GM10847 (cell line): ENCODE results near the gene TENT4B.

ENCODE experiments used
- POLR2A ChIP-seq: IDR thresholded peaks from 2 replicates; pipeline ENCODE4 v1.6.1; 2011; ENCODE audit not compliant: insufficient read length; ENCODE audit errors: extremely low read depth

TENT4B gene

DNA sequence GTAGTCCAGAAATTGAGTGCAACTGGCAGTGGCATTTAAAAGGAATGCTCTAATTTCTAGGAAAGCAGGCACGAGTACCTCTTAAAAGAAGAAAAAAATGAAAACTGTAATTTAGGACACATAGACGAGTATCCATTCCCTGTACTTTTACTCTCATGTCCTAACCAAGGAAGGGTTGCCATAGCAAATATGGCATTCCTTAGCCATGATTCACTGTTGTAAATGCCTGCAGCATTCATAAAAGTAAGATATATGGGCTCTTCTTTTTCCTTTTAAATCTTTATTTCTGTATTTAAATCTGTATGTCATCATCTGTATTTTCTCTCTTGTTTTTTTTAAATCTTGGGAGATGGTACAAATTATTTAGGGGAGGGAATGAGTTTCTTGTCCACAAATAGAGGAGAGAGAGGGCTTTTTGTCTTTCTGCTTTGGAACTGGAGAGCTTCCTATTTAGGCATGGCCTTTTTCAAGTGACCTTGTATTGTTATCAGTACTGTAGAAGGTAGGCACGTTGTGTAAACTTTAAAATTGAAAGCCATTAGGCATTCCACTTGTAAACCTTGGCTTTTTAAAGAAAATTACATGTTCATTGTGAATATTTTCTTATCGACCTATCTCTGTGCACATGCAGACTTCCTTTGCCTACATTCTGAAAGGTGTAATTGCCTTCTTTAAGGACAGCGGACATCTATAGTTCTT, 50.0 kb downstream of the TENT4B start:
- no peak for TF ChIP-seq POLR2A

DNA sequence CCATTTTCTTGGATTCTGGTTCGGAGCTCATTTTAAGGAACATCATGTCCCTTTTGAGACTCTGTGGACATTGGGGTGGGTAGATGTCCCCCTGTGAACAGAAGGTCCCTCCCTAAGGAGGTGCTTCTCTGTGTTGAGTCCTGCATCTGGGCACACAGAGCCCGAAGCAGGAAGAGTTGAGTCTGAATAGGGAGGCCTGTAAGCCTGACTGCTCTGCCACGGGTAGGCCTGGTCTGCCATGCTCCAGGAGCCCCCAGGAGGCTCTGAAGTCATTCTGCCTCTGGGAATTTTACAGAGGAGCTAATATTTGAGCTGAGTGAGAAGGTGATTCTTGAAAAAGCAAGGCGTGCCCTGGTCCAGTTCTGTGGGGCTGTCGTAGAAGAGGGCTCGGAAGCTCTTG, 50.6 kb downstream of the TENT4B start:
- TF ChIP-seq POLR2A = no peak

DNA sequence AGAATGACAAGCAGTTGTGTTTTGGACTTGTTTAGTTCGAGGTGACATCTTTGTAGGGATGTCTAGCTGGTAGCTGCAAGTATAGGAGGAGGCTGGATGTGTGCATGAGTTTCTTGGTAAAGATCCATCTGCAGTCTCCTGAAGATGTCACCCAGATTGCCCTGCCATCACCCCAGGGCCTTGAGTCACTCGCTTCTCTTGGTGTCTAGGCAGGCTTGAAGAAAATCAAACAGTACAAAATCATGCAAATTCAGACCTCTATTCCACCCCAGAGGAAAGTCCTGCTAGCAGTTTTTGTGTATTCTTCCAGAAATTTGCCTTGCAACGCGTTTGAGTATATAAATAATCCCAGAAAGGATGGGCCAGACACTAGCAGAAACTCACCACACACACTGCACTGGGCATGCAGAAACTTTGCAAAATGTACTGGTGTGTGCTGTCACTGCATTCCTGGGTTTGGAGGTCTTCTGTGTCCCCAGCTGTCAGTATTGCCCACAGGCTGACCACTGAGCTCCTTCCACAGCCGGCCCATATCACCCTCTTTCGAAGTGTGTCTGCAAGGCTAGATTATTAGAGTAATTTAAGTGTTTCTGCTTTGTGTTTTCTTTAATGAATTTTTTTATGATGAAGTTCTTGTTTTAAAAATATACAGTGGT, 51.5 kb downstream of the TENT4B start:
- no peak for TF ChIP-seq POLR2A

DNA sequence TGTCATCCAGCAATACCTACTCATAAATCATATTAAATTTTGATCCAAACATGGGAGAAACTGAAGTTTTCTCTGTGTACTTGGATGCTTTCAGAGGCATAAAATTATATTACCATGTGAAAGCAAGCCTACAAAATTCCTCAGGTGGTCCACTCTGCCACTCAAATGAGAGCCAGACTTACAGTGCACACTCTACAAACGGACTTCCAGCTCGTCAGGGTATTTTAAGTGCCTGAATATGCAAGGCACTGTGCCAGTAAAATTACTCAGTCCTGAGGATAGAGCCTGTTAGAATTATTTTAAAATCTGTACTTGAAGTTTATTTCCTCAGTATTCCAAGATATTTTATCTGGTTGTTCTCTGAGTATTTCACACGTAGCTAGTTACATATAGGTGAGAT, 54.5 kb downstream of the TENT4B start:
- TF ChIP-seq POLR2A = no peak

DNA sequence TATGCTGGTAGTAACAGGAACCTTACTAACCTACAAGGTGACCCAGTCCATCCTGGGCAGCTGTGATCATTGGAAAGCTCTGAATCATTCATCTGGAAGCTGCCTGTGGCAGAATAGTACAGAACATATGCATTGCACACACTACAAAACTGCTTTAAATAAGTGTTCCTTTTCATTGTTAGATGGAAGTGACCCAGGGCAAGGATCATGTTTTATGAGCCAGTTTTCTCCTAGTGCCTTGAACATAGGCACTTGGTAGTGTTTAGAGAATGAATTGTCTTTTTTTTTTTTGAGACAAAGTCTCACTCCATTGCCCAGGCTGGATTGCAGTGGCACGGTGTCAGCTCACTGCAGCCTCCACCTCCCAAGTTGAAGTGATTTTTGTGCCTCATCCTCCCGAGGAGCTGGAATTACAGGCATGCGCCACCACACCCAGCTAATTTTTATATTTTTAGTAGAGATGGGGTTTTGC, 55.4 kb downstream of the TENT4B start:
- TF ChIP-seq POLR2A = no peak

DNA sequence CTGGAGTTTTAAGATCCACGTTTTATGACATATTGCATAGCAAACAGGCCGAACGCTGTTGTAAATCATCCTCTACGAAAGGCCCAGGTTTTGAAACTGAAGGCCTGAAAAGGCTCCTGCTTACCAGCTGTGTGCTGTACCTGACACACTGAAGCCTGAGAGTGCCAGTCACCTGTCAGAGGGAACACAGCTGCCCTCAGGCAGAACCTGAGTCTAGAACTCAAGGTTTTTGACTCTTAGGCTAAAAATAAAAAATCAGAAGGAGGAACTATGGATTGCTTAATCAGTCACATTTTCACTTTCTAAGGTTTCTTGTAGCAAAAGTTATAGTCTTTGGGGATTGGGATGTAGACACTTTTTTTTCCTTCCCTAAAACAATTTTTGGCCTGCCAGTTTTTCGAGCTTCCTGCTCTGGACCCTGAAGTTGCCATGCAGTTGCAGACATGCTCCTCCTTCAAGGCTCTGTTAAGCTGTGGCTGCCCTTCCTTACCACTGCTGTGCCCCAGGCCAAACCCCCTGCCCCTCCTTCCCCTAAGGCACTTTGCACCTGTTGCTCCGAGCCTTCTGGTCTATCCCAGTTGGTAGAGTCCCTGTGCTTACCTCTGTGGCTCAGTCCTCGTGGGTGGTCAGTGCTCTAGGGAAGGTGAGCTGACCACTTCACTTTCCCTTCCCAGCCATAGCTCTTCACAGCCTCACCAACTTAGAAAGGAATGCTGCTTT, 56.6 kb downstream of the TENT4B start:
- TF ChIP-seq POLR2A = no peak

DNA sequence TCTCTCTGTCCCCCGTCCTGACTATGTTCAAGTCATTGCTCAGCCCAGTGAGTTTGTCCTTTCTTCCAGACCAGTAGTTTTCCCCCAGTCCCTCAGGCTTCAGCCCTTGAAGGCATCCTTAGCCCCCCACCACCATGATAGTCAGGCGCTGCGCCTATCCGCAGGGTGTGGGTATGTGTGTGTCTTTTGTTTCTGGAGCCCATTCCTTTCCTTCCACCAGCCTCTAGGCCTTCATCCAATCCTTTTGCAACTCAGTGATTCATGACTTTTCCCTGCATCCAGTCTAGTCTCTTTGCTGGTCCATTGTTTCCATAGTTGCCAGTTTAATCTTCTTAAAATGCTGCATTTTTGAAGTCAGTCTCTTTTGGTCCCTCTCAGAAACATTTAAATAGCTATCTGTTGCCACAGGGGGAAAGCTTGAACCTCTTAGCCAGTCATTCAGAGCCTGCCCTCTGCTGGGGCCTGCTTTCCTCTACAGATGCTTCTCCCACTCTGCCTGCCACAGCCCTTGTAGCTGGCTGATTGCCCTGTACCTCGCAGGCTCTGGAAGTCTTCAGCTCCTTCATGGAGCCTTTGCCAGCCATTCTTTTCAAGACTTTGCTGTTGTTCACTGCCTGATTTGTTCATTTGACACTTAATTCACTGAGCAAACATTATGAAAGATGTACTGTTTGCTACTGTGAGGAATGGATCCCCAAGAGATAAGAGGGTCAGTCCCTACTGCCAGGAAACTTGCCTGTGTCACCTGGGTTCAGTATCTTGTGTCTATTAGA, 57.3 kb downstream of the TENT4B start:
- TF ChIP-seq POLR2A = no peak

DNA sequence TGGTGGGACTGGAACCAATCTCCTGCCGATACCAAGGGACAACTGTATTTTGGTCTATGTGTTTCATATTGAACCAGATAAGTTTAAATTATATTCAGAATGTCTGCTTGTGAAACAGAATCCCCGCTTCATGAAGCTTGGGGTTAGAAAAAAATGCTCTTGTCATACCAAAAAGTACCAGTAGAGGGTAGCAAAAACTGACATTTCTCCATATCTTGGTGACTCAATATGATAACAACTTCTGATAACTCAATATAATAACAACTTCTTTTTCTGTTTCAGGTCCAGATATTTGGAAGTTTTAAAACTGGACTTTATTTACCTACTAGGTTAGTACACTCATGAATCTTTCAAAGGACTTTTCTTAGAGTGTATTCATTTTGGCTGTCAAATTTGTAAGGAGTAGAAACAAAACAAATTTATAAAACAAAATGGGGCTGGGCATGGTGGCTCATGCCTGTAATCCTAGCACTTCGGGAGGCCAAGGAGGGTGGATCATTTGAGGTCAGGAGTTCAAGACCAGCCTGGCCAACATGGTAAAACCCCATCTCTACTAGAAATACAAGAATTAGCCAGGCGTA, 60.9 kb downstream of the TENT4B start:
- TF ChIP-seq POLR2A = no peak

DNA sequence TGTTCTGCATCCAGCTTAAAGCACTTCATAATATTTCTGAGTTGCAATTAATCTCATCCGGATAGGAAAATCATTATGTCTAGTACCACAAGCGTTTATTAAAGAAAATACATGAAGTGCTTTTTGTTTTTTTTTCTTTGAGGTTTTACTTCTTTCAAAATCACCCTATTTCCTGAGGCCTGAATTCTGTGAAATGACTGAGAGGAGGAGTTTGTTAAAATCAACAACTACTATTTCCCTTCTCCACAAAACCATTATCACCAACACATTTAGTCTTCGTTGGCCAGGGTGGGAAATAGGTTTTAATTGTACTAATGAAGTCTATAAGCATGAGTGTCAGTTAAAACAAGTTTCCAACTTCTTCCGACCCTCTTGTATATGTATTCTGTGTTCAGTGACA, 62.6 kb downstream of the TENT4B start:
- TF ChIP-seq POLR2A = no peak

DNA sequence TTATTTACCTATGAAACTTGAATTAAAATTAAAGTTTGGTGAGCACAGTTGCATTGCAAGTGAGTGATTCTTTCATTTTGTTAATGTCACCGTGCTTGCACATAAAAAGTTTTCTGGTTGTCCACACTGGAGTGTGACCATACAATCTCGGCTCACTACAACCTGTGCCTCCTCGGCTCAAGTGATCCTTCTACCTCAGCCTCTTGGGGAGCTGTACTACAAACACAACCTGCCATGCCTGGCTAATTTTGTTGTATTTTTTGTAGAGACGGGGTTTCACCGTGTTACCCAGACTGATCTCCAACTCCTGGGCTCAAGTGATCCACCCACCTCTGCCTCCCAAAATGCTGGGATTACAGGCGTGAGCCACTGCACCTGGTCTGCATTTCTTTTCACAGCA, 63.1 kb downstream of the TENT4B start:
- no peak for TF ChIP-seq POLR2A

DNA sequence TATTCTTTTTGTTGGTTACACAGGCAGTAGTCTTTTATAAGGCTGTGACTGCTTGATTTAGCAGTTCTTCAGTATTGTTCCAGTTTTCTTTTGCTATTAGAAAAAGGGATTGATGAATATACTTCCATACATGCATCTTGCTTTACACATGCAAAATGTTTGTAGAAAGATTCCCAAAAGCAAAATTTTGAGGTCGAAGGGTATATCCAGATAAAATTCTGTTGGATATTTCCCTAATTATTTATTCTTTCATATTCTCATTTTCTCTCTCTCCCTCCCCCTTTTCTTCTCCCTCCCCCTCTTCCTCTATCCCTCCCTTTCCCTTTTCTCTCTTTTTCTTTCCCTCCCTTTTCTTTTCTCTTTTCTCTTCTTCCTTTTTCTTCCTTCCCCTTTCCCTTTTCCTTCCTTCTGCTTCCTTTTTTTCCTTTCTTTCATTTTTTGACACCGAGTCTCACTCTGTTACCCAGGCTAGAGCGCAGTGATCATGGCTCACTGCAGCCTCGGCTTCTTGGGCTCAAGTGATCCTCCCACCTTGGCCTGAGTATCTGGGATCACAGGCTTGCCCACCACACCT, 66.4 kb downstream of the TENT4B start:
- no peak for TF ChIP-seq POLR2A

DNA sequence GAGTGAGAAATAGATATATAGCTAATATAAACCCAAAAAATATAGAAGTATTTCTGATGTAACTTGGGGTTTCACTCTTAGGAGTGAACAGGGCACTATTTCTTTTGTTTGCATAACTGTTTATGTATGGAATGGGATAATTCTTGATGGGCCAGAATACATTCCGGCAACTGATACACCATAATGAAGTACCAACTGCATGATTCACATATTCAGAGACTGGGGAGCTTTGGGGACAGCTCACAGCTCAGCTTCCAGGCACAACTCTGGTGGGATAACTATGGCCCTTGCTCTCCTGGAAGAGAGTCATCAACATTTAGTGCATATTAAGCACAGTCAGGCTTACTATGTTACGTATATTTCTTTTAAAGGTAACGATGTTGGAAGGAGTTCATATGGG, 71.2 kb downstream of the TENT4B start:
- TF ChIP-seq POLR2A = no peak

DNA sequence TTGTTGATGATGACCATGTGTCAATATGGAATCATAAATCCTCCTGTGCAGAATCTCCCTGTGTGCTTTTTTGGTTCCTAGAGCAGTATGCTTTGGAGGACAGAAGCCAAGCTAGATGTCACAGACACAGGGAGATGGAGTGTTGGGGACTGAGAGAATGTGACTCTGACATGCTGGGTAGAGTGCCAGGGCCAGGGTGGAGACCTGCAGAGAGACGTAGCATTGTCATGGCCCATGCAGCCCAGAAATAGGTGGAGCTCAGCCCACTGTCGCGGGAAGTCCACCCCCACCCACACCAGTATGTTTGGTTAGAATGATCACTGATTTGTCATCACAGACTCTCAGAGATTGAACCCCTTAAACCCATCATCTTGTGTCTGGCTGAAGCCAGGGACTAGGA, 74.0 kb downstream of the TENT4B start:
- TF ChIP-seq POLR2A = no peak

DNA sequence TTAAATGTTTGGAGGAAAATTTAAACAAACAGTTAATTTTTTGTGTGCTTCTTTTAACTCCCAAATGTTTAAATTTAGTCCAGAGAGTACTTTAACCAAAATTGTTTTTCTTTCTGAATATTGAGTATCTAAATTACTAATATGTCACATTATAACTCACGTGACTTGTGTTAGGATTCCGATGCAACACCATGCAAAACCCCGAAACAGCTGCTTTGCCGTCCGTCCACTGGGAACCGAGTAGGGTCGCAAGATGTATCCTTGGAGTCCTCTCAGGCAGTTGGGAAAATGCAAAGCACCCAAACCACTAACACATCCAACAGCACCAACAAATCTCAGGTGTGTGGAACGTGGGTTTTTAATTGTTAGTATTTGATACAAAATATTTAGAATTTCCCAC, 74.6 kb downstream of the TENT4B start:
- TF ChIP-seq POLR2A = no peak

DNA sequence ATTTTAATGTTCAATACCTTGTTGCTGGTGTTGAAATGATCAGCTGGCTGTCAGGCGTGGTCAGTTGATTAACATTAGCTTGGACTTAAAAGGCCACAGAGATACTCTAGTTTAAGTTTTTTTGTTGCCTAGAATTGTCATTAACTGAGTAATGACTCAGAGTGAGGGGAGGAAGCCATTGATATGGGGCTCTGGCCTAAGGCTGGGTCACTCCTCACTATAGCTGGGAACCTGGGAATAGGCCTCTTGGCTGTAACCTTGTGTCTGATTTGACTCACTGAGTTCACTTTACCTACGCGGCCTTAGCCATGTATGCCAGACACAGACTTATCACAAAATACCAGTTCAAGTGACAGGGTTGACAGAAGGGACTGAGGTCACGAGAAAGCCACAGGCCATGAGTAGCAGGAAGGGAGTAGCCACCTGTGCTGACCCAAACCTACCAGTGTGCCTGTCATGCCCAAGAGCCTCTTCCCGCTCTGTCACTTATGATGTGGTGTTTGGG, 75.3 kb downstream of the TENT4B start:
- TF ChIP-seq POLR2A = no peak
